HG03108 (cell line): ENCODE results near the gene AKR1E2.

ENCODE experiments used
- ATAC-seq: cut with Tn5 transposase; IDR thresholded peaks from one replicate; pipeline ENCODE4 v1.9.1; 2021; ENCODE audit warnings: moderate library complexity; ENCODE audit not compliant: unreplicated experiment

The AKR1E2 gene

DNA sequence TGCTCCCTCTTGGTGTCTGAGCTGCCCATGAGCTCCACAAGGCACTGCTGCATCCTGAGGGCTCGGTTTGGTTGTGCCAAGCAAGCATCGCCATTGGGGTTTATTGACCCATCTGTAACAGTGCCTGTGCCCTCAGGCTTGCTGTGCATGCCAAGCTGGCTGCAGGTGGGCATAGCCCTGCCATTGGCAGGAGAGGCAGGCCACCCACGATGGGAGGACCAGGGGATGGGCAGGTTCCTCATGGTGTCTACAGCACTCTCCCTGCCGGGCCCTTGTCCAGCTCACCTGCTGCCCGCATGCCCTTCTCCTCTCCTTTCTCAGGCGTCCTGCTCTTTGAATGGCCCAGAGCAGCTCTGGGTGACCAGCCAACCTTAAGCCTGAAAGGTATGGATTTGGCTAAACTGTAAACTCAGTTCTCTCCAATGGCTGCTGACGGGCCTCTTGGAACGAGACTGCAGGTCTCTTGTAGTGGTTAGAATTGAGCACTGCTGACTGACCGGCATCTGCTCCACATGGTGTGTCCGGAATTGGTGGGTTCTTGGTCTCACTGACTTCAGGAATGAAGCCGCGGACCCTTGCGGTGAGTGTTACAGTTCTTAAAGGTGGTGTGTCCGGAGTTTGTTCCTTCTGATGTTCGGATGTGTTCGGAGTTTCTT, 17.6 kb downstream of the AKR1E2 start:
- no peak for ATAC-seq

DNA sequence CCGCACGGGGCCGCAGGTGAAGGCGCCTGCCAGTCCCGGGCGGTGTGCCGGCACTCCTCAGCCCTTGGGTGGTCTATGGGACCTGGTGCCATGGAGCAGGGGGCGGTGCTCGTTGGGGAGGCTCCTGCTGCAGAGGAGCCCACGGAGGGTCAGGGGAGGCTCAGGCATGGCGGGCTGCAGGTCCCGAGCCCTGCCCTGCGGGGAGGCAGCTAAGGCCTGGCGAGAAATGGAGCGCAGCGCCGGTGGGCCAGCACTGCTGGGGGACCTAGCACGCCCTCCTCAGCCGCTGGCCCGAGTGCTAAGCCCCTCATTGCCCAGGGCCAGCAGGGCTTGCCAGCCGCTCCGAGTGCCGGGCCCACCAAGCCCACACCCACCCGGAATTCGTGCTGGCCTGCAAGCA, 18.9 kb downstream of the AKR1E2 start:
- no peak for ATAC-seq

DNA sequence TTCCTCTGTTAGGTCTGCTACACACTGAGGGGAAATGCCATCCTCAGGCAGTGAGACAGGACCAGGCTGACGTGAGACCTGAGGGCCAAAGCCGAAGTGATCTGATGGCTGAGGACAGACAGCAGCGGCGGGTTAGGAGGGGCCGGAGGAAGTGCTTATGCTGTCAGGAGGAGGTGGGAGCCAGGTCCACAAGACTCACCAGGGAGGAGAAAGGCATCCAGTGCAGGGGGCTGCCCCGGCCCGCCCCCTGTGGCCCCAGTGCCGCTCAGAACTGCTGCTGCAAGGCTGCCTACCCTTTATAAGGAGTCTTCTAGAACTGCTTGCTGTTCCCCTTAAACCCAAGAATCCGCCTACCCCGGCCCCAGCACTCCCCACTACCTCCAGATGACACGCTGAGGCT, 19.8 kb downstream of the AKR1E2 start:
- ATAC-seq = no peak

DNA sequence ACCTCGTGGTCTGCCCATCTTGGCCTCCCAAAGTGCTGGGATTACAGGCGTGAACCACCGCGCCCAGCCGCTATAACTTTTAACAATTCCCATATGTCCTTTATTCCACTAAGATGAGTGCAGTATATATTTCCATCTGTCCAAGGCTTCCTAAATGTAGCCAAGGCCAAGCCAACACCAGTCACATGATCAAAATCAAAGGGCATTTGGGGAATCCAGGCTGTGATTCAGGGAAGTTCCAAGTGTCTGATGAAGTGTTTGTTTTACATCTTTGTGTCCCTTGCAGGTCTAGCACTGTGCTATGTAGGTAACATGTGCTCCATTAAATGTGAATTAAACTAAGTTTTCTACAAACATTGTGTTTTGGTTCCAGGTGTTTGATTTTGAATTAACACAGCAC, 20.8 kb downstream of the AKR1E2 start:
- no peak for ATAC-seq

DNA sequence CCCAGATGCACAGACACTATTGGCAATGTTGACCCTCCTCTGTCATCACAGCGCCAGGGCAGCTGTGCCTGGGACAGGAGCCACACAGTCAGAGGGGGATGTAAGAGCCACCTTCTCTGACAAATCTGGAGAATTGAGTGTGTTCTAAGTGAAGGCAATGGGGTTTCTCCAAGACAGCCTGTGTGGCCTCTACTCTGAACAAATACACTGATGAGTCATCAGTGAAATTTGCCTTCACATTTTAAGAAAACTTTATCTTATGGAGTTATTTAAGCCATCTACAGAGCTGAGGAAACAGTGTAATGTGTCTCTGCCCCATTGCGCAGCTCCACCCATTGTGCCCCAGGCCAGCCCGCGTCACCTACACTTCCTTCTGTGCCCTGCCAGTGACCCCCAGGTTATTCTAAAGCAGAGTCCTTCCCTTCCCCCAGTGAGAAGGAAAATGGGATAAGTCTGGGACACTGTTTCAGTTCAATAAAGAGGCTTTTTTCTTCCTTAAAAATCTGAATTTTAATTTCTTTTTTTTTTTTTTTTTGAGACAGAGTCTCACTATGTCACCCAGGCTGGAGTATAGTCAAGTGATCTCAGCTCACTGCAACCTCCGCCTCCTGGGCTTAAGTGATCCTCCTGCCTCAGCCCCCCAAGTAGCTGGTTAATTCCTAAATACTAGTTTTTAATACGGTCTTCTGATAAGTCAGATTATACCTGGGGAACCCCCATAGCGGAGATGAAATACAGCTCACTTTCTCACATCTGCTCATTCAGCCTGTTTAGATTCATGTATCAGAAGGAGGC, 21.8 kb downstream of the AKR1E2 start:
- no peak for ATAC-seq

DNA sequence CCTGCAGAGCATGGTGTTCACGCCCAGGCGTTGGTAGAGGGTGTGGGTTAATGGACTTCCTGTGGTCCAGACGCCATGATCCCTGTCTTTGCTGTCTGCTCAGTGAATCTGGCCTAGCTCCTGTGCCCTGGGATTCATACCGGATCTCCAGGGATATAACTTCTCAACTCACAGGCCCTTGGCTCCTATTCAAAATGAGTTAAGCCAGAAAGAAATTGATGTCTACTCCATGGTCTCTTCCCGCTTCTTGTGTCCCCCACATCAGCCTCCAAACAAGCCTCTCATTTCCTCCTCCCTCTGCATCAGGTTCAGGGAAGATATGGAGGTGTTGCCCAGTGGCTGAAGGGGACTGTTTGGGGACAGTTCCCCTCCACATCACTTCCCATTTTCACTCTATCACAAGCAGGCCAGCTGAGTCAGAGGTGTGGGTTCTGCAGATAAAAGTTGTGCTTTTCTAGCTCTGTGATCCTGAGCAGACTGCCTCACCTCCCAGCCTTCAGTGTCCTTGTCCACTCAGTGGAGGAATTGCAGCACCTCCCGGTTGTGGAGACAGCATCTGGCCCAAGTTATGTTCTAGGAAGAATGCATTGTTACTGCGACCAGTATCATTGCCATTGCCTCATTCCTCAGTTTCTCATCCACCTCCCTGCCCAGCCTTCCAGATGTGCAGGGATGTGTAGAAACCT, 22.5 kb downstream of the AKR1E2 start:
- ATAC-seq = no peak

DNA sequence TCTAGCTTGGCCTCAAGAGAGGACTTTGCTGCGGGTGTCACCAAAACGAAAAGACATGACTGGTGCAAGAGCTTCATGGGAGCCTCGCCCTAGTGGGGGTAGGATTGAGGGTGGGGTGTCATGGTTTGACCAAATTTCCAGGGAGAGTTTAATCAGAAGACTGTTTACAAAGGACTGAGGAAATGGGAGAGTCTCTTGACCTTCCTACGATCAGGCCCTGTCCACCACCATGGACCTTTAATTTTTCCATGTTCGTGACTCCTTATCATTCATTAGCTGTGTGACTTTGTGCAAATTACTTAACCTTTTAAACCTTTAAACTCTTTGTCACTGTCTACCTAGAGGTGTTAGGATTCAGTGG, 23.0 kb downstream of the AKR1E2 start:
- no peak for ATAC-seq

DNA sequence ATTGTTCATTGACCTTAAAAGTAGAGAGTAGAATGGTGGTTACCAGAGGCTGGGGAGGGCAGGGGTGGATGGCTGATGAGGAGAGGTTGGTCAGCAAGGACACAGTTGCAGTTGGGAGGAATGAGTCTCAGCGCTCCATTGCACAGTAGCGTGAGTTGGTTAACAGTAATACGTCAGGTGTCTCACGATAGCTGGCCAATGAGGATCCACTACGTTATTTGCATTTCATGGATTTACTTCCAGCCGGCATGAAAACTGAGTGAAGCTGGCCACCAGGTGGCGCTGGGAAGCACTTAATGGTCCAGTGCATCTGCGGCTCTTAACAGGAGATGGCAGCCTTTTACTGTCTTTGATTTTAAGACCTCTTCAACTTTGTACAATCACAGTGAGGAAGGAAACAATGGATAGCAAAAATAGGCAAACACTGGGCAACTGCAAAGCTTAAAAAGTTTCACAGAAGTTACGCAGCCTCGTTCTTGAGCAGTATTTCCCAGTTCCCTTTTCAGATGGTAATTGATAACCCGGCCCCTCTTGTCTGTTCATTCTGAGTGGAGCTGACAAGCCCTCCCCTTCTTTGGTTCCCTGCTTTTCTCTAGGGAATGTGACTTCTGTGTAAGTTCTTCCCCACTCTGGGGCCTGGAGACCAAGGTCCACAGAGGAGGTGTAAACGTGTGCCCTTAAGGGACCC, 23.7 kb downstream of the AKR1E2 start:
- peak; percentile 74 for ATAC-seq

DNA sequence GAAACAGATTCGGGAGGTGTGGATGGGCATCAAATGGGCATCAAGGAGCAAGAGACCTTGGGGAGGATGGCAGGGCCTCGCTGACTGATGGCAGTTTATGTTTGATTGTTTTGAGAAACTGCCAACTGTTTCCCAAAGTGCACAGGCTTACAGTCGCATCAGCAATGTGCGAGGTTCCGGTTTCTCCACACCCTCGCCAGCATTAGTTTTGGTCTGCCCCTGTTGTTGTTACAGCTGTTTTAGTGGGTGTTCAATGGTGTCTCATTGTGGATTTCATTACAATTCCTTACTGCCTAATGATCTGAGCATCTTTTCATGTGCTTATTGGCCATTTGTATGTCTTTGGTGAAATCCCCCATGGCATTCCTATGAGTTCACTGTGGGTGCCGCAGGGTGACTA, 24.4 kb downstream of the AKR1E2 start:
- no peak for ATAC-seq

DNA sequence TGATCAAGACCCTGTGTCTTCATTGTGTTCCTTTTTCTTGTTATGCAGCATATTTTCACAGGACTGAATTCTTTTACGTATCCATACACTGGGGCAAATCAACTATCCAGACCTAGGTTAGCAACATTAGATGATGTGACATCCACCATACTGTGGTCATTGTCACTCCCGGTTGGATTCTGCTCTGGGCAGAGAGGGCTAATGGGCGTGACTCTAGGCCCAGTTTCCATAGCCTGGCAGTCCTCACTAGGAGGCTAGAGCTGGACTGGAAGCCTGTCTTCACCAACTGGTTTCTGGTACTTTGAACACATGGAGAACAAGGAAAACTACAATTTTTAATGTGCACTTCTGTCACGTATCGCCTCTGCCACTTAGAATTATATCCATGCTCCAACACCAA, 25.2 kb downstream of the AKR1E2 start:
- ATAC-seq = no peak

DNA sequence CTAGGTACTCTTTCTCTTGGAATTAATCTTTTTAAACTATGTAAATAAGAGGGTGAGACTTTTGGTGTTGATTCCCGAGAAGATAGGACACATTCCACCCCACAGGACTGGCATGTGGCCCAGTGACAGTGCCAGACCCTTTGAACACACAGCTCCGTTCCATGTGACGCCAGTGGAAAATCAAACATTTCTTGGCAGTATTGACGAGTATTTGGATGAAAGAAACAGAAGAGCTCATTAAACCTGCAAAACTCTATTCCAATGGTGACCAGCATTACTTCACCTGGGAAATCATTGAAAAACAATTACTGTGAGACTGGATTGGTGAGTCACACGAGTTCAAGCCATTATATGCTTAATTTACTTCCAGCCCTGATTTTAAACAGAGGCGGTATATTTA, 25.8 kb downstream of the AKR1E2 start:
- ATAC-seq = no peak

DNA sequence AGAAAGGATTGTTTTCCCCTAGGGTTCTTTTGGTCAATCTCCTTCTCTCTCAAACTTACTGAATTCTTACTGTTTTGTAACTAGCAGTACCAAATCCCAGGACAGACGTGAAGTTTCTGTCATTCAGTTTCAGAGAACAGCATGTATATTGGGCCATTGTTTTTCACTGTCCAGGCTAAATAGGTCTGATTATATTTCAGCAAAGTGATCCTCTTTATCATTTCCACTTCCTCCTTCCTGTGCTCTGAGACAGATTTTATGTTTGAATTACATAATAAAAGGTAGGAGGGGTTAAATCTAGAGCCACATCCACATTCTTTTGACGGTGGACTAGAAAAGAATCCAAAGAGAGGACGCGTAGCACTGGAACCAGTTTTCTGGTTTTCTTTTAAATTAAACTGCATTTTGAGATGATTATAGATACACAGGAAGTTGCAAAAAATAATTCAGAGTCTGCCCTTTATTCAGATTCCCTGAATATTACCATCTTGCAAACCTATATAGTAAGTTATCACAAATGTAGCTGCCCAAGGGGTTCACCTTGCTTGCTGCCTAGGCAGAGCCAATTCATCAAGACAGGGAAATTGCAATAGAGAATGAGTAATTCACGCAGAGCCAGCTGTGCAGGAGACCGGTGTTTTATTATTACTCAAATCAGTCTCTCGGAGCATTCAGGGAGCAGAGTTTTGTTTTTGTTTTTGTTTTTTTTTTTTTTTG, 40.1 kb downstream of the AKR1E2 start:
- ATAC-seq = no peak

DNA sequence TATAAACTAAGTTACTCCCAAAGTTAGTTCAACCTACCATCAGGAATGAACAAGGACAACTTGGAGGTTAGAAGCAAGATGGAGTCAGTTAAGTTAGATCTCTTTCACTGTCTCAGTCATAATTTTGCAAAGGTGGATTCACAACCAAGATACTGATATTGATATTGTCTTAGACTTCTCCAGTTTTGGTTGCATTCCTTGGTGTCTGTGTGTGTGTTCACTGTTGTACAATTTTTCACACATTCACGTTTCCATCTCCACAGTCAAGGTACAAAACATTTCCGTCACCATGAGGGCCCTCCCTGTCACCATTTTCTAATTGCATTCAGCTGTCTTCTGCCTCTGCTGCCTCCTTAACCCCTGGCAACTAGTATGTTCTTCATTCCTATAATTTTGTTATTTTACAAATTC, 41.1 kb downstream of the AKR1E2 start:
- no peak for ATAC-seq

DNA sequence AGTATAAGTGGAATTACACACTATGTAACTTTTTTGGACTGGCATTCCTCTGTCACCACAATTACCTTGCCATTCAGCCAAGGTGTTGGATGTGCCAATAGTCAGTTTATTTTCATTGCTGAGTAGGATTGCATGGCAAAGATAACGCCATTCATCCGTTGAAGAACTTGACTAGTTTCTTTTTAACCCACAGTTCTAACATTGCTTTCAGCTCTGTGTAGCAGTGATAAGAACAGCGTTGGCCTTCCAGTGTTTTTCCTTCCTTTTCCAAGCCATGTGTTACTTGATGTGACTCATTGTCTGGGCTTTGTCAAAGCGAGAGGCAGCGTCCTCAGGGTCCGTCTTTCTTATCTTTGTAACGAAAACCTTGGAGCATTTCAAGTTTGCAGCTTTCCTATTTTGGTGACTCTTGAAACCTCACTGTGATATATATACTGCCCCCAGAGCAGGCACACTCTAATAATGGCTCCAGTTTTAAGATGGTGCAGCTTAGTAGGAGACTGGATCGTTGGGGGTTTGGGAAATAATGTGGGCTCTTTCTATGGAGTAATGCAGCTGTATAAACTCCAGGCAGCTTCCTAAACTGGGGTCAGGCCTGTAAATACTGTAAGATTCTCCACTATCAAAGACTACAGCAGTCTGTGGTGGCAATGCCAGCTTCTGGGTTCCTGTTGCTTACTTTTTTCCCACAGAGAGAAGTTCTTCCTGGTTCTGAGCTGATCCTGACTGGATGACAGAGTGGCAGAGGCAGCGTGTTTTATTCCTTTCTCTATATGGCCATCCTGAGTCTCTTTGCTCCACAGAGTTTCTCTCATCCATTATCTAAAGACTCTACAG, 41.7 kb downstream of the AKR1E2 start:
- no peak for ATAC-seq

DNA sequence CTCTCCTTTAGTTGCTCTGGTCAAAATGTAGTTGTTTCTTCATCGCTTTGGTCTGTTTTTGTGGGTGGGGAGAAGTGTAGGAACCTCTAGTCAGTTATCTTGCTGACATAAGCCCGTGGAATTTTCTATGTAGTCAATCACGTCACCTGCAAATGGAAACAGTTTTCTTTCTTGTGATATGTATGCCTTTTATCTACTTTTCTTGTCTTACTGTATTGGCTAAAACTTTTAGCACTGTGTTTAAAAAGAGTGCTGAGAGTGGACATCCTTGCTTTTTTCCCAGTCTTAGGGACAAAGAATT, 42.3 kb downstream of the AKR1E2 start:
- no peak for ATAC-seq

DNA sequence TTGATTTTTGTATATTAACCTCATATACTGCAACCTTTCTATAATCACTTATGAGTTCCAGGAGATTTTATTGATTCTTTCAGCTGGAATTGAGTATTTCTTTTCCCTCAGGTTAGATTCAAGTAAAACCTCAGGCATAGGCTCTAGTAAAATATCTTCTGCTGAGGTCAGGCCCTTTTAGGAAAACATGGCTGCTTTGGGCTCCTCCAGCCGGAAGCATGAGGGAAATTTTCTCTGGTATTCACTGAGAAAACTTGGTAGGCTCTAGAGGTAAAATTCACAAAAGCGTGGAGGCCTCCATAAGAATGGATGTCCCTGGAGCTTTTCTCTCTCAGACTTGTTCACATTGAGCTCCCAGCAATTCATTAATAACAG, 56.7 kb downstream of the AKR1E2 start:
- no peak for ATAC-seq

DNA sequence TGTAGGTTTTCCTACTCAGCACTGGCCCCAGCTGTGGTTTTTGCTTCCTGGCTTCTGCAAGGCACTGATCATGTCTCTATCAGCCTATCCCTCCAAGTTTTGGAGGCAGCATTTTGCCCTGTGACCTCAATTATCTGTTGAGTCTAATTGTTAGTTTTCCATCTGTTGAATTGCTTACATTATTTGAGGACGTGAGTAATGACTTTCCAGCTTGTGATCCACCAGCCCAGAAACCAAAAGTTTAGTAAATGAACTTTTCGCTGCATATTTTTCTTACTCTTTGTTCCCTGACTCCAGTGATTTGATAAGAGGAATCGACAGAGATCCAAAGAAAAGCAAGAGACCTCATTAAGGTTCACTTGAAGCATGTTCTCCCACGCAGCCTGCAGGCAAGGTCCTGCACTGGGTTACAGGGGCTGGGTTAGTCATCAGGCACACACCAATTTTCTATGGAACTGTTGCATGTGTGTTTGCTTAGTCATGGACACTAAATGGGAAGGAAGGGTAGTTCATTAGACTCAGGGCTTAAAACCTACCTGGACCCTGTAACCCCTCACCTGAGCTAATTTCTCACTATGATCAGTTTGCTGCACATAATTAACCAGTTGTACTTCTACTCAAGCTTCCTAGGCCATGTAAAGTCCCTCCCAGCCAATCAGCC, 57.2 kb downstream of the AKR1E2 start:
- ATAC-seq = no peak

DNA sequence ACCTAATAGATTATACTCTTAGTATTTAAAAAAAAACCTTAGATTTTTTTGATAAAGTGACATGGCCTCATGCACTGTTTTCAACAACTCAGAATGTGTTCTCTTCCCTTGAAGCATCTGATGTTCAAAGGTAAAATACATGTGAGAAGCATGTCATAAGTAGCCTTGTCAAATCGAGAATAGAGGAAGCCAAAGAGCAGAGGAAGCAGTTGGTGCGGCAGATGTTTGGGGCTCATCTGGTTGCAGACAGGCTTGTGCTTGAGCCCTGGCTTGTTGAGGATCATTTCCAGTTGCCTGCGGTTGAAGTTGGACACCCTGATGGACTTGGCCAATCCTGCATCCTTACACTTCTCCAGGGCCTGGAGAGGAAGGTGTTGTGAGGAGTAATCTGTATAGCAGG, 59.2 kb downstream of the AKR1E2 start:
- no peak for ATAC-seq

DNA sequence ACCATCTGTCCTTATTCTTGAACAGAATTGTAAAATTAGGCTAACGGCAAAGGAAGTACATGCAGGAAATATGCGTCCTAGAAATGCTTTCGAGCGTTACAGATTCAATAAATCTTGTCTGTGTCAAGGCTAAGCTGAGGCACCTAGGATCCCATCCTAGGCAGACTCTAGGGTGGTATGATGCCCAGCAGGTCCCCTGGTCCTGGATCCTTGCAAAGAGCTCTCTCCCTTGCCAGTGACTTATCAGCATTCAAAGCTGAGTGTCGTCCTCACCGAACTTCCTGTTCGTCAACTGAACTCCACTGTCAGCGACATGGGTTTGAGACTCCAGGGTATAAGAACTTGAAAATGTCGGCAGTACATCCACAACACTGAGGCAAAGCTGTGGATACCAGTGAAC, 61.5 kb downstream of the AKR1E2 start:
- no peak for ATAC-seq

DNA sequence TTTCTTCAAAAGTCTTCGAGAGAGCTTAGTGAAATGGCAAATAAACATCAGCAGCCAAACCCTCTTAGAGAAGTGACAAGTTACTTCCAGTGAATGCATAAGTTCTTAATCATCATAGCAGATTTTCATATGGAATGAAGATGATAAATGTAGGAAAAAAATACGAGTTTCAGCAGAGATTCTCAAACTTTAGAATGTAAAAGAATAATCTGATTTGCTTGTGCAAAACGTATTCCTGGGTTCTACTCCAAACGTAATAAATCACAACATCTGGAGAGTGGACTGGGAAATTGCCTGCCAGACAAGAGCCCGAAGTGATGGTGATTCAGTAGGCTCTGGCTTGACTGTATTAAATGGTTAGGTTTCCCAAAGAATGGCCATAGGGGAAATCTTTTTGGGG, 62.2 kb downstream of the AKR1E2 start:
- no peak for ATAC-seq
